Pancreas (tissue), 10 donors: ENCODE data around the gene SPATA9. TPM values are rescaled to one million over a fixed set of nuclear protein-coding genes. Genes with fewer than 3 reads are reported as not detected.
"Not testable (repeated sequence)": the region's sequence is repeated elsewhere in the genome, so short reads cannot be mapped to it uniquely, and the experiment has no call there.

ENCODE experiments used
- ATAC-seq, 4 donors: fragments of 200-7000 bp; cut with Tn5 transposase; one replicate each; pipeline versions ENCODE4 v1.8.0 to v1.9.1; 2020; ENCODE audit warnings: mild to moderate bottlenecking in 4 of 4, moderate library complexity in 4 of 4
- DNase-seq, 6 donors: peaks; one replicate each; pipeline ENCODE4 v3.0.0-alpha.2; 2020
- FAIRE-seq: peaks from 2 replicates; lab custom pipeline; 2012; peaks lifted over from hg19 to GRCh38; lab: Jason Lieb, UNC
- H3K27ac ChIP-seq, 4 donors: fragments of 200-600 bp; sonication (generic); 1 replicate in 3 of 4; 2 replicates in 1 of 4; pipeline versions ENCODE4 v1.5.0 to v1.8.0; 2020
- H3K27me3 ChIP-seq, 4 donors: fragments of 200-600 bp; one replicate each; pipeline ENCODE4 v1.8.0; 2021
- H3K36me3 ChIP-seq, 3 donors: fragments of 200-600 bp; sonication (generic) in 1 of 3; one replicate each; pipeline versions ENCODE4 v1.5.0 to v1.8.0; 2020 to 2021
- H3K4me1 ChIP-seq, 3 donors: fragments of 200-600 bp; one replicate each; pipeline ENCODE4 v1.8.0; 2021
- H3K4me3 ChIP-seq, 4 donors: fragments of 200-600 bp; sonication (generic) in 2 of 4; one replicate each; pipeline versions ENCODE4 v1.5.0 to v1.8.0; 2020 to 2021
- H3K9me3 ChIP-seq, 4 donors: fragments of 200-600 bp; one replicate each; pipeline ENCODE4 v1.8.0; 2021
- CTCF ChIP-seq, 4 donors: fragments of 200-600 bp; sonication (generic) in 3 of 4; IDR thresholded peaks; one replicate each; pipeline versions ENCODE4 v1.5.0 to v1.8.0; 2021; ENCODE audit warnings: antibody characterized with exemption in 4 of 4
- WGBS, 2 donors: extraction: QIAGEN DNeasy Blood & Tissue Kit; methylation state at CpG; one replicate each; pipeline ENCODE4 v1.1.7; 2013; 5-methylcytosine and 5-hydroxymethylcytosine counted together
- intact Hi-C, 3 donors: fragments of 100-400 bp; cut with DNase I; formaldehyde crosslinking; loops; one replicate each; pipeline versions ENCODE4 v1.11.1 to v1.14.2; 2022
- polyA plus RNA-seq, 2 donors: library from polyadenylated mRNA; stranded (reverse); fragments of 200-250 nt; gene quantifications; one replicate each; pipeline ENCODE4 v1.2.3, GENCODE V29; 2013
- total RNA-seq, 6 donors: library from RNA; stranded (reverse); fragmentation: NEBNext Ultra II Directional in 4 of 6; extraction: Animal tissue kit (Norgen Biotek cat#: 25700) in 4 of 6; gene quantifications; one replicate each; pipeline versions ENCODE4 v1.2.1 to v1.2.4, GENCODE V29; 2021 to 2023
- donor health status: healthy with polysubstance abuse.
- donor health status: DM: no; HTN: no; CAD: no; lungs with moderate emphysema.
- donor health status: DM: no; HTN: no; CAD: no.
- donor health status: control.
- donor health status: control.
- donor health status: Bipolar disorder and iron deficiency.
- donor health status: DM: yes; HTN: yes; CAD: no.
- donor health status: DM: no; HTN: no; CAD: no.
- donor health status: DM: no; HTN: no; CAD: no.
- donor health status: DM: yes; HTN: yes; CAD: no.

Gene SPATA9
- total and polyA plus RNA-seq, 8 donors = 0.12 to 1.3 (median 0.48) TPM

DNA sequence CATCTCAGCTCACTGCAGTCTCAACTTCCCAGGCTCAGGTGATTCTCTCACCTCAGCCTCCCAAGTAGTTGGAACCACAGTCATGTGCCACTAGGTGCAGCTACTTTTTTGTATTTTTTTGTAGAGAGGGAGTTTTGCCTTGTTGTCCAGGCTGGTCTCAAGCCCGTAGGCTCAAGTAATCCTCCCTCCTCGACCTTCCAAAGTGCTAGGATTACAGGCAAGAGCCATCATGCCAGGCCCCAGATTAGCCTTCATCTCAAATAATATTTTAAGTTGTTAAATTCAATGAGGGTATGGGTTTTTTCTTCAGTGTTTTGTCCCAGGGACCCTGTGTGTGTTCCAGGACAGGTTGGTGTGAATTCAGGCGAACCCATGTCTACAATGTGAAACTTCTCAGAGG, 48.7 kb downstream of the SPATA9 start:
- intact Hi-C loops = no loop called here

GRCh38 chr5:95633671-95634070, 49.1 kb downstream of the SPATA9 start:
- no peak for ATAC-seq
- Histone ChIP-seq H3K9me3 (no peaks in the 10 kb centered on the region), H3K27me3 (no peaks in the 10 kb centered on the region), H3K4me1 (peaks cover 0 to 16% (median 0%) of the 10 kb centered on the region in 3 donors), H3K36me3 (no peaks in the 10 kb centered on the region), H3K4me3 (no peak overlapping the region), H3K27ac (no peak overlapping the region)
- TF ChIP-seq CTCF (IDR thresholded peaks at IDR 0.05) = no peak
- 93 to 98% methylated on average over 3 of the region's 3 CpGs for WGBS, 2 donors
- FAIRE-seq = no peak
- intact Hi-C loops = no loop called here
- no peak for DNase-seq

More for the DNA sequence above, 48.7 kb downstream of the SPATA9 start:
- no peak for TF ChIP-seq CTCF (IDR thresholded peaks at IDR 0.05)
- H3K9me3 ChIP-seq = no peaks in the 10 kb centered on the region
- no peaks in the 10 kb centered on the region for H3K27me3 ChIP-seq
- ATAC-seq (no peak), DNase-seq (no peak), FAIRE-seq (no peak)
- H3K4me3 ChIP-seq = no peak overlapping the region
- H3K27ac ChIP-seq = no peak overlapping the region
- H3K36me3 ChIP-seq = no peaks in the 10 kb centered on the region
- peaks cover 0 to 16% (median 0%) of the 10 kb centered on the region in 3 donors for H3K4me1 ChIP-seq
- 94 to 96% methylated on average over 3 of the region's 3 CpGs for WGBS, 2 donors

- H3K9me3 ChIP-seq, H3K4me3 ChIP-seq, H3K27ac ChIP-seq, ATAC-seq, H3K36me3 ChIP-seq, DNase-seq, FAIRE-seq, intact Hi-C loops, H3K27me3 ChIP-seq: not testable (repeated sequence)
- H3K4me1 ChIP-seq = peaks cover 0 to 16% (median 0%) of the 10 kb centered on the region in 3 donors
- WGBS, 2 donors = 95 to 97% methylated on average over 2 of the region's 2 CpGs
Measured at GRCh38 chr5:95632942-95633341, 49.8 kb downstream of the SPATA9 start.

GRCh38 chr5:95631991-95632675, 50.7 kb downstream of the SPATA9 start:
- WGBS, 2 donors = 78 to 85% methylated on average over 4 of the region's 4 CpGs
- intact Hi-C loops = no loop called here
- peaks cover 0 to 16% (median 0%) of the 10 kb centered on the region in 3 donors for H3K4me1 ChIP-seq
- H3K4me3 ChIP-seq = no peak overlapping the region
- ATAC-seq (peak; percentile 61 to 88 (median 80)), FAIRE-seq (no peak), DNase-seq (peak in 2 of 6 donors; percentile 43 to 74)
- TF ChIP-seq CTCF (IDR thresholded peaks at IDR 0.05) = no peak
- H3K27me3 ChIP-seq = no peaks in the 10 kb centered on the region
- peak overlapping the region in 1 of 4 donors; percentile 23 for H3K27ac ChIP-seq
- no peaks in the 10 kb centered on the region for H3K9me3 ChIP-seq
- no peaks in the 10 kb centered on the region for H3K36me3 ChIP-seq

DNA sequence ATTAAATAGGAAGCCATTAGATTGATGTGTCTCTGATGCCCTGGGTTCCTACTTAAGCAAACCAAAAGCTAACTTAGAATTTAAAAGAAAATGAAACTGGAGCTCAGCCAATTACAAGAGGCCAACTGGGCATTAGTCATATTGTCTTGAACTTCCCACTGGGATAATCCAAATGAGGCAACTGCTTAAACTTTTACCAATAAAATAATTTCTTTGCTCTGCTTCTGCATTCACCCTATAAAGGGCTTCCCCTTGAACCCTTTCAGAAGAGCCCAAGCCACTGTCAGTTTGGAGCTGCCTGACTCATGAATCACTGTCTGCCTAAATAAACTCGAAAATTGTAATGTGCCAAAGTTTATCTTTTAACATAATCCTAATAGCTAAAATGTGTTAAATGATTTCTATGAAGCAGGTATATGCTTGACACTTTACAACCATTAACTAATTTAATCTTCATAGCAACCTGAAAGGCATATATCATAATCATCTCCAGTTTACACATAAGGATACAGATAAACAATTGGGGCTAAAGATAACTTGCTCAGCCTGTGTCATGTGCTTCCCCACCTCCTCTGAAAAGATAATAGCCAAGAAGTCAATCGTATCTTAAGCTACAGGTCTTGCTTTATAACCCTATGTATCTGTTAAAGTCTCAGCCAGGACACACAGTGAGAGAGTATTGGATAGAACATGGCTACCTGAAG, 51.4 kb downstream of the SPATA9 start:
- H3K36me3 ChIP-seq = no peaks in the 10 kb centered on the region
- no peak for TF ChIP-seq CTCF (IDR thresholded peaks at IDR 0.05)
- FAIRE-seq (no peak), DNase-seq (no peak), ATAC-seq (peak; percentile 21 to 56 (median 47))
- no peak overlapping the region for H3K4me3 ChIP-seq
- no peaks in the 10 kb centered on the region for H3K9me3 ChIP-seq
- intact Hi-C loops = no loop called here
- no peaks in the 10 kb centered on the region for H3K27me3 ChIP-seq
- 46 to 49% methylated on average over 2 of the region's 2 CpGs for WGBS, 2 donors
- peaks cover 0 to 16% (median 0%) of the 10 kb centered on the region in 3 donors for H3K4me1 ChIP-seq
- H3K27ac ChIP-seq = no peak overlapping the region
